HepG2 (cell line): ENCODE data around the gene UBE2C. TPM values are rescaled to one million over a fixed set of nuclear protein-coding genes. Genes with fewer than 3 reads are reported as not detected.

Experiments used
- KDM1A ChIP-seq: IDR thresholded peaks from 2 replicates; pipeline ENCODE4 v1.6.1; 2016; ENCODE audit warnings: missing compliant biosample characterization
- PTBP1 ChIP-seq: fragments of 200-400 bp; formaldehyde crosslinking; IDR thresholded peaks from 2 replicates; pipeline ENCODE4 v1.6.1; 2018; ENCODE audit warnings: low read length, low read depth; ENCODE audit not compliant: poor library complexity, severe bottlenecking
- ZMYM3 ChIP-seq: sonication (generic); formaldehyde crosslinking; IDR thresholded peaks from 2 replicates; pipeline ENCODE4 v1.5.1; 2020; ENCODE audit warnings: mild to moderate bottlenecking, missing genetic modification reagents
- ZNF263 ChIP-seq: sonication (generic); formaldehyde crosslinking; IDR thresholded peaks from 2 replicates; pipeline ENCODE4 v1.4.0; 2020; ENCODE audit warnings: missing genetic modification reagents
- ZNF329 ChIP-seq: sonication (generic); formaldehyde crosslinking; IDR thresholded peaks from 2 replicates; pipeline ENCODE4 v1.9.0; 2021; ENCODE audit warnings: low read depth, mild to moderate bottlenecking, missing genetic modification reagents
- ZNF713 ChIP-seq: sonication (generic); formaldehyde crosslinking; IDR thresholded peaks from 2 replicates; pipeline ENCODE4 v1.4.0; 2020; ENCODE audit warnings: mild to moderate bottlenecking, missing genetic modification reagents
- ZNF749 ChIP-seq: sonication (generic); formaldehyde crosslinking; IDR thresholded peaks from 2 replicates; pipeline ENCODE4 v1.8.0; 2022; ENCODE audit warnings: mild to moderate bottlenecking, missing genetic modification reagents, moderate library complexity, borderline replicate concordance
- polyA plus RNA-seq, 8 experiments: library from polyadenylated mRNA; depleted of rRNA in 3 of 8; stranded (reverse) in 7 of 8; unstranded in 1 of 8; fragments of >200 nt; fragmentation: Illumina TruSeq in 4 of 8; extraction: Trizol in 4 of 8; gene quantifications; 2 replicates each; pipeline versions ENCODE4 v1.2.1 to v1.2.3, GENCODE V29; 2011 to 2016; ENCODE audit warnings: low read depth in 4 of 8, missing spikeins in 1 of 8, mixed read lengths in 1 of 8; ENCODE audit not compliant: insufficient read depth in 1 of 8
- total RNA-seq, 5 experiments: library from RNA; depleted of rRNA; stranded (reverse); fragments of >200 nt; fragmentation: Illumina TruSeq; extraction: Trizol; gene quantifications; 2 replicates each; pipeline ENCODE4 v1.2.3, GENCODE V29; 2016; ENCODE audit warnings: low read depth in 1 of 5
- TF ChIP-seq, protein P1 (sequence below): sonication (generic); formaldehyde crosslinking; IDR thresholded peaks from 2 replicates; pipeline ENCODE4 v1.5.1; 2020; ENCODE audit warnings: mild to moderate bottlenecking, missing genetic modification reagents, moderate library complexity
- TF ChIP-seq, protein P2 (sequence below): sonication (generic); formaldehyde crosslinking; IDR thresholded peaks from 2 replicates; pipeline ENCODE4 v1.5.0; 2020; ENCODE audit warnings: missing genetic modification reagents, mild to moderate bottlenecking, borderline replicate concordance
- TF ChIP-seq, protein P3 (sequence below): sonication (generic); formaldehyde crosslinking; IDR thresholded peaks from 2 replicates; pipeline ENCODE4 v1.4.0; 2020; ENCODE audit warnings: missing genetic modification reagents
- TF ChIP-seq, protein P4 (sequence below): sonication (generic); formaldehyde crosslinking; IDR thresholded peaks from 2 replicates; pipeline ENCODE4 v1.8.1; 2022; ENCODE audit warnings: mild to moderate bottlenecking, missing genetic modification reagents
- TF ChIP-seq, protein P5 (sequence below): sonication (generic); formaldehyde crosslinking; IDR thresholded peaks from 2 replicates; pipeline ENCODE4 v1.4.0; 2020; ENCODE audit warnings: missing genetic modification reagents

Gene UBE2C
- total and polyA plus RNA-seq, 2 of the 13 experiments (the other 11 are each of a cell fraction or from before 2014, with no cell fraction given), result 100 to 123 TPM

DNA sequence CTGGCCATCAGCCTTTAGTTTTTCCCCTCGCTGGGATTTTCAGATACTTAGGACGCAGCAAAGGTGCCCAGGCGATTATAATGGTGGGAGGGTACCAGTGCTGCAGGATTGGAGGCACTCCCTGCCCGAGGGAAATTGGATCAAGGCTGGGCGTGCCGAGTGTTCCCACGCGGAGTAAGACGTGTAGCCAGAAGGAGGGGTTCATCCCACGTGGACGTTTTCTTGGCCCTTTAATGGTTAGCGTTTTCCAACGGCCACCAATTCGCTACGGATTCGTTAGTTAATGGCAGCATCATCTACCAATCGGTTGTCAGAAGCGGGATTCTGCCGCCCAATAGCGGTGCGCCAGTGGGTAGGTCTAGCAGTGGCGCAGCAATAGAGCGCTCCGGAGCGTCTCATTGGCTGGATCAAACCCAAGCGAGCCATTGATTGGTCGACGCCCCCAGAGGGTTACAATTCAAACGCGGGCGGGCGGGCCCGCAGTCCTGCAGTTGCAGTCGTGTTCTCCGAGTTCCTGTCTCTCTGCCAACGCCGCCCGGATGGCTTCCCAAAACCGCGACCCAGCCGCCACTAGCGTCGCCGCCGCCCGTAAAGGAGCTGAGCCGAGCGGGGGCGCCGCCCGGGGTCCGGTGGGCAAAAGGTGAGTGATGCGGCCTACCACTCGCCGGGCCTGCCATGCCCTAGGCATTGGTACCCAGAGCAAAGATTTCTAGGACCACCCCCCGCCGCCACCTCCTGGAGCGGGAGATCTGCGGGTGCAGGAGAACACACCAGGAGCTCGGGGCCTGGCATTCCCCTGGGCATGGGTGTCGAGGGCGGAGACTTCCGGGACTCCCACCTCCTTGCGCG, at the start of gene UBE2C (continued):
- TF ChIP-seq, protein P1, sequence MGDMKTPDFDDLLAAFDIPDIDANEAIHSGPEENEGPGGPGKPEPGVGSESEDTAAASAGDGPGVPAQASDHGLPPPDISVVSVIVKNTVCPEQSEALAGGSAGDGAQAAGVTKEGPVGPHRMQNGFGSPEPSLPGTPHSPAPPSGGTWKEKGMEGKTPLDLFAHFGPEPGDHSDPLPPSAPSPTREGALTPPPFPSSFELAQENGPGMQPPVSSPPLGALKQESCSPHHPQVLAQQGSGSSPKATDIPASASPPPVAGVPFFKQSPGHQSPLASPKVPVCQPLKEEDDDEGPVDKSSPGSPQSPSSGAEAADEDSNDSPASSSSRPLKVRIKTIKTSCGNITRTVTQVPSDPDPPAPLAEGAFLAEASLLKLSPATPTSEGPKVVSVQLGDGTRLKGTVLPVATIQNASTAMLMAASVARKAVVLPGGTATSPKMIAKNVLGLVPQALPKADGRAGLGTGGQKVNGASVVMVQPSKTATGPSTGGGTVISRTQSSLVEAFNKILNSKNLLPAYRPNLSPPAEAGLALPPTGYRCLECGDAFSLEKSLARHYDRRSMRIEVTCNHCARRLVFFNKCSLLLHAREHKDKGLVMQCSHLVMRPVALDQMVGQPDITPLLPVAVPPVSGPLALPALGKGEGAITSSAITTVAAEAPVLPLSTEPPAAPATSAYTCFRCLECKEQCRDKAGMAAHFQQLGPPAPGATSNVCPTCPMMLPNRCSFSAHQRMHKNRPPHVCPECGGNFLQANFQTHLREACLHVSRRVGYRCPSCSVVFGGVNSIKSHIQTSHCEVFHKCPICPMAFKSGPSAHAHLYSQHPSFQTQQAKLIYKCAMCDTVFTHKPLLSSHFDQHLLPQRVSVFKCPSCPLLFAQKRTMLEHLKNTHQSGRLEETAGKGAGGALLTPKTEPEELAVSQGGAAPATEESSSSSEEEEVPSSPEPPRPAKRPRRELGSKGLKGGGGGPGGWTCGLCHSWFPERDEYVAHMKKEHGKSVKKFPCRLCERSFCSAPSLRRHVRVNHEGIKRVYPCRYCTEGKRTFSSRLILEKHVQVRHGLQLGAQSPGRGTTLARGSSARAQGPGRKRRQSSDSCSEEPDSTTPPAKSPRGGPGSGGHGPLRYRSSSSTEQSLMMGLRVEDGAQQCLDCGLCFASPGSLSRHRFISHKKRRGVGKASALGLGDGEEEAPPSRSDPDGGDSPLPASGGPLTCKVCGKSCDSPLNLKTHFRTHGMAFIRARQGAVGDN (CRISPR knock-in tag), result peak; percentile 87
- TF ChIP-seq, protein P2, sequence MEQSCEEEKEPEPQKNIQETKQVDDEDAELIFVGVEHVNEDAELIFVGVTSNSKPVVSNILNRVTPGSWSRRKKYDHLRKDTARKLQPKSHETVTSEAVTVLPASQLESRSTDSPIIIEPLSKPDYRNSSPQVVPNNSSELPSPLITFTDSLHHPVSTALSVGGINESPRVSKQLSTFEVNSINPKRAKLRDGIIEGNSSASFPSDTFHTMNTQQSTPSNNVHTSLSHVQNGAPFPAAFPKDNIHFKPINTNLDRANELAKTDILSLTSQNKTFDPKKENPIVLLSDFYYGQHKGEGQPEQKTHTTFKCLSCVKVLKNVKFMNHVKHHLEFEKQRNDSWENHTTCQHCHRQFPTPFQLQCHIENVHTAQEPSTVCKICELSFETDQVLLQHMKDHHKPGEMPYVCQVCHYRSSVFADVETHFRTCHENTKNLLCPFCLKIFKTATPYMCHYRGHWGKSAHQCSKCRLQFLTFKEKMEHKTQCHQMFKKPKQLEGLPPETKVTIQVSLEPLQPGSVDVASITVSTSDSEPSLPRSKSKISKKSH, result peak; percentile 72; the same call in 1 of the 2 replicates
- TF ChIP-seq, protein P3, sequence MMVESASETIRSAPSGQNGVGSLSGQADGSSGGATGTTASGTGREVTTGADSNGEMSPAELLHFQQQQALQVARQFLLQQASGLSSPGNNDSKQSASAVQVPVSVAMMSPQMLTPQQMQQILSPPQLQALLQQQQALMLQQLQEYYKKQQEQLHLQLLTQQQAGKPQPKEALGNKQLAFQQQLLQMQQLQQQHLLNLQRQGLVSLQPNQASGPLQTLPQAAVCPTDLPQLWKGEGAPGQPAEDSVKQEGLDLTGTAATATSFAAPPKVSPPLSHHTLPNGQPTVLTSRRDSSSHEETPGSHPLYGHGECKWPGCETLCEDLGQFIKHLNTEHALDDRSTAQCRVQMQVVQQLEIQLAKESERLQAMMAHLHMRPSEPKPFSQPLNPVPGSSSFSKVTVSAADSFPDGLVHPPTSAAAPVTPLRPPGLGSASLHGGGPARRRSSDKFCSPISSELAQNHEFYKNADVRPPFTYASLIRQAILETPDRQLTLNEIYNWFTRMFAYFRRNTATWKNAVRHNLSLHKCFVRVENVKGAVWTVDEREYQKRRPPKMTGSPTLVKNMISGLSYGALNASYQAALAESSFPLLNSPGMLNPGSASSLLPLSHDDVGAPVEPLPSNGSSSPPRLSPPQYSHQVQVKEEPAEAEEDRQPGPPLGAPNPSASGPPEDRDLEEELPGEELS (CRISPR knock-in tag), result 0 out of 2 replicates have a peak, but pooled peaks have one; percentile 31
- 0 out of 2 replicates have a peak, but pooled peaks have one; percentile 30 for TF ChIP-seq ZMYM3 (CRISPR knock-in tag)
- TF ChIP-seq ZNF749 (CRISPR knock-in tag), result peak; percentile 91; the same call in 1 of the 2 replicates
- TF ChIP-seq ZNF329 (CRISPR knock-in tag), result no peak
- TF ChIP-seq ZNF263 (CRISPR knock-in tag), result no peak; the same call in 1 of the 2 replicates
- TF ChIP-seq, protein P4, sequence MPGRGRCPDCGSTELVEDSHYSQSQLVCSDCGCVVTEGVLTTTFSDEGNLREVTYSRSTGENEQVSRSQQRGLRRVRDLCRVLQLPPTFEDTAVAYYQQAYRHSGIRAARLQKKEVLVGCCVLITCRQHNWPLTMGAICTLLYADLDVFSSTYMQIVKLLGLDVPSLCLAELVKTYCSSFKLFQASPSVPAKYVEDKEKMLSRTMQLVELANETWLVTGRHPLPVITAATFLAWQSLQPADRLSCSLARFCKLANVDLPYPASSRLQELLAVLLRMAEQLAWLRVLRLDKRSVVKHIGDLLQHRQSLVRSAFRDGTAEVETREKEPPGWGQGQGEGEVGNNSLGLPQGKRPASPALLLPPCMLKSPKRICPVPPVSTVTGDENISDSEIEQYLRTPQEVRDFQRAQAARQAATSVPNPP, result peak; percentile 91
- no peak for TF ChIP-seq ZNF713
- TF ChIP-seq KDM1A (CRISPR knock-in tag), result no peak
- TF ChIP-seq PTBP1, result peak; percentile 42
- TF ChIP-seq, protein P5, sequence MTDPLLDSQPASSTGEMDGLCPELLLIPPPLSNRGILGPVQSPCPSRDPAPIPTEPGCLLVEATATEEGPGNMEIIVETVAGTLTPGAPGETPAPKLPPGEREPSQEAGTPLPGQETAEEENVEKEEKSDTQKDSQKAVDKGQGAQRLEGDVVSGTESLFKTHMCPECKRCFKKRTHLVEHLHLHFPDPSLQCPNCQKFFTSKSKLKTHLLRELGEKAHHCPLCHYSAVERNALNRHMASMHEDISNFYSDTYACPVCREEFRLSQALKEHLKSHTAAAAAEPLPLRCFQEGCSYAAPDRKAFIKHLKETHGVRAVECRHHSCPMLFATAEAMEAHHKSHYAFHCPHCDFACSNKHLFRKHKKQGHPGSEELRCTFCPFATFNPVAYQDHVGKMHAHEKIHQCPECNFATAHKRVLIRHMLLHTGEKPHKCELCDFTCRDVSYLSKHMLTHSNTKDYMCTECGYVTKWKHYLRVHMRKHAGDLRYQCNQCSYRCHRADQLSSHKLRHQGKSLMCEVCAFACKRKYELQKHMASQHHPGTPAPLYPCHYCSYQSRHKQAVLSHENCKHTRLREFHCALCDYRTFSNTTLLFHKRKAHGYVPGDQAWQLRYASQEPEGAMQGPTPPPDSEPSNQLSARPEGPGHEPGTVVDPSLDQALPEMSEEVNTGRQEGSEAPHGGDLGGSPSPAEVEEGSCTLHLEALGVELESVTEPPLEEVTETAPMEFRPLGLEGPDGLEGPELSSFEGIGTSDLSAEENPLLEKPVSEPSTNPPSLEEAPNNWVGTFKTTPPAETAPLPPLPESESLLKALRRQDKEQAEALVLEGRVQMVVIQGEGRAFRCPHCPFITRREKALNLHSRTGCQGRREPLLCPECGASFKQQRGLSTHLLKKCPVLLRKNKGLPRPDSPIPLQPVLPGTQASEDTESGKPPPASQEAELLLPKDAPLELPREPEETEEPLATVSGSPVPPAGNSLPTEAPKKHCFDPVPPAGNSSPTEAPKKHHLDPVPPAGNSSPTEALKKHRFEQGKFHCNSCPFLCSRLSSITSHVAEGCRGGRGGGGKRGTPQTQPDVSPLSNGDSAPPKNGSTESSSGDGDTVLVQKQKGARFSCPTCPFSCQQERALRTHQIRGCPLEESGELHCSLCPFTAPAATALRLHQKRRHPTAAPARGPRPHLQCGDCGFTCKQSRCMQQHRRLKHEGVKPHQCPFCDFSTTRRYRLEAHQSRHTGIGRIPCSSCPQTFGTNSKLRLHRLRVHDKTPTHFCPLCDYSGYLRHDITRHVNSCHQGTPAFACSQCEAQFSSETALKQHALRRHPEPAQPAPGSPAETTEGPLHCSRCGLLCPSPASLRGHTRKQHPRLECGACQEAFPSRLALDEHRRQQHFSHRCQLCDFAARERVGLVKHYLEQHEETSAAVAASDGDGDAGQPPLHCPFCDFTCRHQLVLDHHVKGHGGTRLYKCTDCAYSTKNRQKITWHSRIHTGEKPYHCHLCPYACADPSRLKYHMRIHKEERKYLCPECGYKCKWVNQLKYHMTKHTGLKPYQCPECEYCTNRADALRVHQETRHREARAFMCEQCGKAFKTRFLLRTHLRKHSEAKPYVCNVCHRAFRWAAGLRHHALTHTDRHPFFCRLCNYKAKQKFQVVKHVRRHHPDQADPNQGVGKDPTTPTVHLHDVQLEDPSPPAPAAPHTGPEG (CRISPR knock-in tag), result peak; percentile 95
